Measurements from ENCODE around the gene PRKG2. TPM values are rescaled to one million over a fixed set of nuclear protein-coding genes. Genes with fewer than 3 reads are reported as not detected.

PRKG2 gene
- total RNA-seq, 1 experiment from 2014 or later, result 0.23 TPM

- no peak for DNase-seq (ENCODE audit: unreplicated experiment)
- H3K4me1 Mint-ChIP-seq (ENCODE audit: insufficient read depth, unreplicated experiment), result no peaks in the 10 kb centered on the region
- TF ChIP-seq CTCF (IDR thresholded peaks at IDR 0.05; ENCODE audit: unreplicated experiment), result no peak
- H3K27ac Mint-ChIP-seq (ENCODE audit: low read depth, unreplicated experiment), result no peak overlapping the region
- no TSS peak for BruUV-seq (replicated peaks)
- no peaks in the 10 kb centered on the region for H3K36me3 Mint-ChIP-seq (ENCODE audit: insufficient read depth, unreplicated experiment)
- no peaks in the 10 kb centered on the region for H3K27me3 Mint-ChIP-seq (ENCODE audit: insufficient read depth, unreplicated experiment)
- H3K4me3 Mint-ChIP-seq (ENCODE audit: unreplicated experiment), result no peak overlapping the region
- no peaks in the 10 kb centered on the region for H3K9me3 Mint-ChIP-seq (ENCODE audit: unreplicated experiment)
- CTCF ChIA-PET, result interaction anchor here (0.9 to 1.1 kb wide), 2 partner anchors 36 to 130 kb away, joined by 4 read pairs; no protein-coding TSS in a partner anchor
- intact Hi-C loops (cut with micrococcal nuclease), result no loop called here
- POLR2A ChIA-PET, result interaction anchor here (1.0 kb wide), 1 partner anchor 25 kb away, joined by 3 read pairs; no protein-coding TSS in a partner anchor
Observed at GRCh38 chr4:81221303-81222081, 6.5 kb upstream of the PRKG2 start.

- BruUV-seq (replicated peaks), result no TSS peak
- Mint-ChIP-seq H3K36me3 (ENCODE audit: insufficient read depth, unreplicated experiment) (no peaks in the 10 kb centered on the region), H3K4me3 (ENCODE audit: unreplicated experiment) (no peak overlapping the region), H3K9me3 (ENCODE audit: unreplicated experiment) (no peaks in the 10 kb centered on the region), H3K27me3 (ENCODE audit: insufficient read depth, unreplicated experiment) (no peaks in the 10 kb centered on the region), H3K4me1 (ENCODE audit: insufficient read depth, unreplicated experiment) (no peaks in the 10 kb centered on the region), H3K27ac (ENCODE audit: low read depth, unreplicated experiment) (no peak overlapping the region)
- intact Hi-C loops (cut with micrococcal nuclease), result no loop called here
- ChIA-PET CTCF (interaction anchor here (0.6 to 0.9 kb wide), 2 partner anchors 37 to 181 kb away, joined by 4 read pairs; no protein-coding TSS in a partner anchor), POLR2A (no interaction called here)
- TF ChIP-seq CTCF (IDR thresholded peaks at IDR 0.05; ENCODE audit: unreplicated experiment), result no peak
- DNase-seq (ENCODE audit: unreplicated experiment), result no peak
Observed at GRCh38 chr4:81220271-81220670, 5.2 kb upstream of the PRKG2 start.

- Mint-ChIP-seq H3K4me1 (ENCODE audit: insufficient read depth, unreplicated experiment) (no peaks in the 10 kb centered on the region), H3K9me3 (ENCODE audit: unreplicated experiment) (no peaks in the 10 kb centered on the region), H3K27ac (ENCODE audit: low read depth, unreplicated experiment) (no peak overlapping the region), H3K36me3 (ENCODE audit: insufficient read depth, unreplicated experiment) (no peaks in the 10 kb centered on the region), H3K27me3 (ENCODE audit: insufficient read depth, unreplicated experiment) (no peaks in the 10 kb centered on the region), H3K4me3 (ENCODE audit: unreplicated experiment) (no peak overlapping the region)
- intact Hi-C loops (cut with micrococcal nuclease), result loop anchor here (5.0 kb wide), 1 partner anchor 134 kb away; no protein-coding TSS in a partner anchor
- DNase-seq (ENCODE audit: unreplicated experiment), result no peak
- ChIA-PET CTCF (no interaction called here), POLR2A (no interaction called here)
- TF ChIP-seq CTCF (IDR thresholded peaks at IDR 0.05; ENCODE audit: unreplicated experiment), result no peak
- no TSS peak for BruUV-seq (replicated peaks)
Observed at GRCh38 chr4:81218206-81218605, 3.2 kb upstream of the PRKG2 start.

- Mint-ChIP-seq H3K27ac (ENCODE audit: low read depth, unreplicated experiment) (no peak overlapping the region), H3K27me3 (ENCODE audit: insufficient read depth, unreplicated experiment) (no peaks in the 10 kb centered on the region), H3K4me3 (ENCODE audit: unreplicated experiment) (no peak overlapping the region), H3K4me1 (ENCODE audit: insufficient read depth, unreplicated experiment) (no peaks in the 10 kb centered on the region), H3K36me3 (ENCODE audit: insufficient read depth, unreplicated experiment) (no peaks in the 10 kb centered on the region), H3K9me3 (ENCODE audit: unreplicated experiment) (no peaks in the 10 kb centered on the region)
- no peak for TF ChIP-seq CTCF (IDR thresholded peaks at IDR 0.05; ENCODE audit: unreplicated experiment)
- DNase-seq (ENCODE audit: unreplicated experiment), result no peak
- POLR2A ChIA-PET, result interaction anchor here (0.6 kb wide), 1 partner anchor 134 kb away, joined by 3 read pairs; no protein-coding TSS in a partner anchor
- intact Hi-C loops (cut with micrococcal nuclease), result loop anchor here (5.0 kb wide), 1 partner anchor 135 kb away; no protein-coding TSS in a partner anchor
- CTCF ChIA-PET, result no interaction called here
- BruUV-seq (replicated peaks), result no TSS peak
Observed at GRCh38 chr4:81217779-81218178, 2.8 kb upstream of the PRKG2 start.
